ENCODE measurements around the gene EBNA1BP2.

The EBNA1BP2 gene

GRCh38 chr1:43207229-43207853, 35.3 kb upstream of the EBNA1BP2 start:
- ChIA-PET CTCF (interaction anchor here (0.7 to 3.1 kb wide), 4 partner anchors 11 to 20 kb away, joined by 3 to 10 read pairs (median 5); no protein-coding TSS in a partner anchor), POLR2A (no interaction called here)
- TF ChIP-seq CTCF (IDR thresholded peaks at IDR 0.05; ENCODE audit: control extremely low read depth, extremely low read depth, low read depth, missing control alignments), result no peak
- DNase-seq (ENCODE audit: extremely low spot score), result no peak

GRCh38 chr1:43206600-43207228, 34.6 kb upstream of the EBNA1BP2 start:
- no peak for TF ChIP-seq CTCF (IDR thresholded peaks at IDR 0.05; ENCODE audit: control extremely low read depth, extremely low read depth, low read depth, missing control alignments)
- ChIA-PET CTCF (interaction anchor here (0.7 to 3.1 kb wide), 7 partner anchors 8 to 727 kb away, joined by 3 to 10 read pairs (median 5); partner anchors contain the start of gene ARTN), POLR2A (no interaction called here)
- DNase-seq (ENCODE audit: extremely low spot score), result no peak

- no peak for DNase-seq (ENCODE audit: extremely low spot score)
- no peak for TF ChIP-seq CTCF (IDR thresholded peaks at IDR 0.05; ENCODE audit: control extremely low read depth, extremely low read depth, low read depth, missing control alignments)
- ChIA-PET POLR2A (no interaction called here), CTCF (interaction anchor here (1.2 to 3.1 kb wide), 6 partner anchors 9 to 728 kb away, joined by 3 to 10 read pairs (median 4); partner anchors contain the start of gene ARTN)
Measured at GRCh38 chr1:43205671-43206070, 33.6 kb upstream of the EBNA1BP2 start.

GRCh38 chr1:43204394-43204793, 32.3 kb upstream of the EBNA1BP2 start:
- TF ChIP-seq CTCF (IDR thresholded peaks at IDR 0.05; ENCODE audit: control extremely low read depth, extremely low read depth, low read depth, missing control alignments), result no peak
- ChIA-PET CTCF (interaction anchor here (0.9 kb wide), 1 partner anchor 10 kb away, joined by 3 read pairs; no protein-coding TSS in a partner anchor), POLR2A (no interaction called here)
- no peak for DNase-seq (ENCODE audit: extremely low spot score)

- POLR2A ChIA-PET, result no interaction called here
- DNase-seq (ENCODE audit: extremely low spot score), result no peak
- TF ChIP-seq CTCF (IDR thresholded peaks at IDR 0.05; ENCODE audit: control extremely low read depth, extremely low read depth, low read depth, missing control alignments), result no peak
- CTCF ChIA-PET, result interaction anchor here (0.9 to 1.4 kb wide), 2 partner anchors 11 kb away, joined by 3 read pairs; no protein-coding TSS in a partner anchor
Measured at GRCh38 chr1:43203859-43204258, 31.8 kb upstream of the EBNA1BP2 start.

- peak; percentile 70 for DNase-seq (ENCODE audit: extremely low spot score)
- POLR2A ChIA-PET, result no interaction called here
- CTCF ChIA-PET, result interaction anchor here (2.4 kb wide), 1 partner anchor 28 kb away, joined by 6 read pairs; no protein-coding TSS in a partner anchor
- TF ChIP-seq CTCF (IDR thresholded peaks at IDR 0.05; ENCODE audit: control extremely low read depth, extremely low read depth, low read depth, missing control alignments), result no peak
Measured at GRCh38 chr1:43199093-43199726, 27.1 kb upstream of the EBNA1BP2 start.
